Stimulated activated CD8-positive, alpha-beta memory T cell treated with anti-CD3 and anti-CD28 coated beads, Interleukin-15, amount 100 ng/mL, for 4 hours (primary cell): ENCODE measurements around the gene LHPP.

Experiments
- DNase-seq, 2 donors: peaks; one replicate each; pipeline ENCODE4 v3.0.0-alpha.2; 2020; ENCODE audit warnings: low read depth in 2 of 2

Gene LHPP

DNA sequence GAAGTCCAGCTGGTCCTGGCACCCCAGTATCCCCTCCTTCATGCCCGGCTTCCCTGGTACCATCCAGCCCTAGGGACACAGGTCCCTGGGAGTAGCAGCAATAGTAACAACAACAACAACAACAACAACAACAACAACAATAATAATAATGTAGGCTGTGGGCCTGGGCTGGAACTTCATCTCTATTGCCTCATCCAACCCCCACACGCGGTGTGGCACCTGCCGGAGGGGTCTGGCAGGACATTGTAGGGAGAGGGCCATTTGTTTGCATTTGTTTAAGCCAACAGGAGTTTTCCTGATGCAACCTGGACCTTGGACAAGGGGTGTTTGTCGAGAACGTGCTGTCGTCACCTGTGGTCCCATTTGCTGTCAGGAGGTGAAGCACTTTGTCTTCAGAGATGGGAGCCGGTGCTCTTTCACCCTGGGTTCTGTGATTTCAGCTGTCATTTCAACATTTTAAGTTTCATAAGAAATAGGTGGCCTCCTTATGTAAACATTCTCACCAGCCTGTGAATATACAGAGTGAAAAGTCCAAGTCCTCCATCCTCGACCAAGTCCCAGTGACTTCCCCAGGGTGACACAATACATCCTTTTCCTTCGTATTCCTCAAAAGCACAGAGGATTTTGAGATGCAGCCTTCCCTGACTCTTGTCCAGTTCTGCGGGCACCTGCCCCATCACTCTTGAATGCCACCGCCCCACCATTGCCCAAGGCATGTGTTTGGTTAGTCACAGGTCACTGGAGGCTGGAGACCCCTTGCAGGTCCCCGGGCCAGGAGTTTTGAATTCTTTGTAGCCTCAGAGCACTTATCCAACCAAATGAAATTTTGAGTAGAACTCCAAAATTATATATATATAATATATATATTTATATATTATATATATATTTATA lies 9.2 kb downstream of the LHPP start:
- no peak for DNase-seq

GRCh38 chr10:124472071-124472470 lies 10.4 kb downstream of the LHPP start:
- no peak for DNase-seq

DNA sequence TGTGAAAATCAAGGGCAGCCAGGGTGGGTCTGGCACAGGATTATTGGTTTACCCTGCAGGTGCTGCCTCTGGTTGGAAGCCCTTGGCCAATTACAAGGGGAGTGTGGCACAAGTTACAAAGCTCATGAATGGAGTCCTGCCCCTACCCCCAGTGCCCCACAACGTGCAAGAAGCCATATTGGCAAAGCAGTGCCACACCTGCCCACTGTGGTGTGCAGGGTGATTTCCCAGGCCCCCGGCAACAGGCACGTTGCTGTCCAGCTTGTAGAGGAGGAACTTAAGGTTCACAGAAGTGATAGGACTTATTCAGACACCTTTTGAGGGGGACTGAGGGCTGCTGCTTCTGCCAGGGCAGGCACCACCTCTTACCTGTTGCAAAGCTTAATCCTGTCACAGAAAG lies 11.4 kb downstream of the LHPP start:
- DNase-seq = no peak

DNA sequence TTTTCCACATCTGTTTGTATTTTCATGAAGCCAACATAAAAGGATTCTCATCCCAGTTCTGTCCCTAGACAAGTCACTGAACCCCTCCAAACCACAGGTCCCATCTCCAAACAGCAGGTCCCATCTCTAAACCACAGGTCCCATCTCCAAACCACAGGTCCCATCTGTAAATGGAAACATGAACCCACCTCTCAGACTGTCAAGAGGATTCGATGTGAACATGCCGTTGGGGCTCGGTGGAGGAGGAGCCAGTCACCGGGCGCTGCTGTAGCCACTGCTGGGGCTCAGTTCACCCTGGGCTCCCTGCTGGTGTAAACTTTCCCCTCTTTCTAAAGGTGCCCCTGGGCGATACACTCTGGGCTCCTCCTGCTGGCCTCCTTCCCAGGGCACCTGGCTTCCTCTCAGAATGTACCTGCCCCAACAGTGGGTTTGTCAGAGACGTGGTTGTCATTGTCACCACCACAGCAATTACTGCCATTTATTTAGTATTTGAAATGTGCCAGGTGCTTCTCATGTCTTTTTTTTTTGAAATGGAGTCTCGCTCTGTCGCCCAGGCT lies 13.0 kb downstream of the LHPP start:
- DNase-seq = no peak

DNA sequence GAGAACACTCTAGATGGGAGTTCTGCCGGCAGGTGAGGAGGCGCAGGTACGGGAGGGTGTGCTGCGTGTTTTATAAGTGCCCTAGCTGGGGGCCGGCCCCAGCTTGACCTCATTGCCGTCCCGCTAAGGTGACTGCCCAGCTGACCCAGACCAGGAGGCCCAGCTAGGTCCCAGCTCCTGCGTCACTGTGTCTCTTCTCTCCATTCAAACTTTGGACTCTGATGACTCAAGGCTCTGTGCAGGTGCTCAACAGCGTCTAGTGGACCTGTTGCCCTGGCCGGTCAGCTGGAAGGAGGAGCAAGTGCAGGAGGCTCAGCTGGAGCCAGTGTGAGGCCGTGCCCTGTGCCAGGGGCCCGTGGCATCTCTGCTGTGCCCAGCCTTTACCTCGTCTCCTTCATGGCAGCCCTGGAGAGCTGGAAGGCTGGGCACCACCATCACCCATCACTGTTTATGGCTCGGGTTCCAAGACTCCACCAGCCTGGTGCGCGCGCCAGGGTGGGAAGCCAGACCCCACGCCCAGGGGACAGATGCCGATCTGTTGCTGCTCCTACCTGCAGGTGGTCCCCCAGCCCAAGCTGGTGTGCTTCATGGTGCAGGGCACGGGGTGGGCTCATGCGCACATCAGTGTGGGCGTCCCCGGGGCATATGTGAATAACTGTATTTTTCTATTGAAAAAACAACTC lies 14.6 kb downstream of the LHPP start:
- no peak for DNase-seq

GRCh38 chr10:124477614-124478363 lies 16.2 kb downstream of the LHPP start:
- DNase-seq = no peak

- DNase-seq = no peak
Observed at GRCh38 chr10:124478515-124478914, 16.9 kb downstream of the LHPP start.

DNA sequence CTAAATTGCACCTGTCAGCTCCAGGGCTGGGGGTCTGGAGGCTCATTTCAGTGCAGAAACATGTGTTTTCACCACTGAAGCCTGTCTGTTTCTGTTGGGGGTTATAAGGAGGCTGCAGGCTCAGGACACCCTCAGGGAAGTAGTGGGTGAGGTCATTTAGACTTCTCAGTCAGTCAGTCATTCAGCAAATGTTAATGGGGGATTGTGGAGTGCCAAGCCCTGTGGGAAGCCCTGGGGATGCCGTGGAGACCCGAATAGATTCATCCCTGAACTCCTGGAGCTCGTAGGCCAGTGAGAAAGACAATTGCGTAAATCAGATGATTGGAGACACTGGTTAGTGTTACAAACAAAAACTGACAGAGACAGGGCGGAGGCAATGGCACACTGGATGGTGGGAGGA lies 19.2 kb downstream of the LHPP start:
- no peak for DNase-seq

- DNase-seq = no peak
Observed at GRCh38 chr10:124481717-124482116, 20.1 kb downstream of the LHPP start.

- DNase-seq = no peak
Observed at GRCh38 chr10:124482236-124482800, 20.7 kb downstream of the LHPP start.

DNA sequence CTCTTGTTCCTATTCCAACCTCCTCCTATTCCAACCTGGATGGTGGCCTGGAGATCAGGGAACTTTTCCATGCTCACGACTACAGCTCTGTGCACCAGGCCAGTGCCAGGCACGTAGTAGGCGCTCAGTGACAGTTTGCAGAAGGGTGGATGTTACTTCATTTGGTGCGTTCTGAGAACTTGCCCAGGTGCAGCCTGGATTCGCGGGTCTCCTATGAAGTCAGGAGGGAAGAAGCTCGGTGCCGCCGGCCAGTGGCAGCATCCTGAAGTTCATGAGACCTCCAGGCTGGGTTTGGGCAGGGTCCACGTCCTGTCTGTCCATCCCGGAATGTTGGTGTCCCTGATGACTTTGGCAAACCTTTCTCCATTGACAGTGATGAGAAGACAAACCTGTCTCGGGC lies 21.3 kb downstream of the LHPP start:
- no peak for DNase-seq

- no peak for DNase-seq
Observed at GRCh38 chr10:124484031-124484430, 22.4 kb downstream of the LHPP start.

DNA sequence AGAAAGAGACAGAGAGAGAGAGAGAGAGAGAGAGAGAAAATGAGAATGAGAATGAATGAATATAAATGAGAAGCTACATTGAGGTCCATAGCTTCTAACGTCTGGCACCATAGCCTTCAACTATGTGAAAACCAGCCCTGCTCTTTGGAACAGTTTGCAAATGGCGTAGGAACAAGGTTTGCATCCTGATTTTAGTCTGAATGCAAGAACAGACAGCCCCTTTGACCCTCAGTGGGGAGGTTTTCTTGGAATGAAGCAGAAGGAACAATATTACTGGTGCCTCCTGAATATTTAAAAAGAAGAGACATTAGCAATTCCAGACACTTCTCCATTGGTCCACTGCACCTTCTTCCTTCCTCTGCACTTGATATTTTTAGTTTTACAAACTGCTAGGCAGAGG lies 23.0 kb downstream of the LHPP start:
- no peak for DNase-seq

DNA sequence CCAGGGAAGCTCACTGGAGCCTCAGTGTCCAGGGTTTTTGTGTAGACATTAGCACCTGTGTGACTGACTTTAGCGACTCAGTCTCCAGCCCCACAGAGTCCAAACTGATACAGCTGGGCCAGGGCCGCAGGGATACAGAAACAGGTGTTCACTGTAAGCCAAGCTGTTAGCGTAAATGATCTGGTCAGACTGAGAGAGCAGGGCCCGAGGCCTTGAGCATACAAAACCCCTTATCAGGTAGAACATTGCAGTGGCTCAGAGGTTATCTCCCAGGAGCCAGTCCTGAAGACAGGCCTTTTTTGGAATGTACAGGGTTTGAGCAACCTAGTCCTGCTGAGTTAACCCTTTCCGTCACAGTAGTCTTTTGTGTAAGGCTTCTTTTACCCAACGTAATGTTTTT lies 25.0 kb downstream of the LHPP start:
- DNase-seq = no peak

DNA sequence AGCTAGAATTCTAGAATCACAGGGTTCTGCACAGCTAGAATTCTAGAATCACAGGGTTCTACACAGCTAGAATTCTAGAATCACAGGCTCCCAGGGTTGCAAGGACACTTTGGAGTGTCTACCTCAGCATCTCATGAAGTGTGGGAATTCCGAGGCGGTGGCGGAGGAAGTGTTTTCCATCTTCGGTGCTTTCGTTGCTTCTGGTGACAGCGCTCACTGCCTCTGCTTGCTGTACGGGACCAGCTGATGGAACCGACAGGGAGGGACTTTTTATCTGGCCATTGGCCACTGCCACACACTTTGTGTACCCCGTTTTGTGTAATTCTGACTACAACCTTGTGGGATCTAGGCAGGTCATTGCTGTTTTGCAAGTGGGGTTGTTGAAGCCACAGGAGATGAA lies 29.5 kb downstream of the LHPP start:
- no peak for DNase-seq

GRCh38 chr10:124492266-124492665 lies 30.6 kb downstream of the LHPP start:
- no peak for DNase-seq

- DNase-seq = no peak
Observed at GRCh38 chr10:124493214-124493882, 31.7 kb downstream of the LHPP start.

DNA sequence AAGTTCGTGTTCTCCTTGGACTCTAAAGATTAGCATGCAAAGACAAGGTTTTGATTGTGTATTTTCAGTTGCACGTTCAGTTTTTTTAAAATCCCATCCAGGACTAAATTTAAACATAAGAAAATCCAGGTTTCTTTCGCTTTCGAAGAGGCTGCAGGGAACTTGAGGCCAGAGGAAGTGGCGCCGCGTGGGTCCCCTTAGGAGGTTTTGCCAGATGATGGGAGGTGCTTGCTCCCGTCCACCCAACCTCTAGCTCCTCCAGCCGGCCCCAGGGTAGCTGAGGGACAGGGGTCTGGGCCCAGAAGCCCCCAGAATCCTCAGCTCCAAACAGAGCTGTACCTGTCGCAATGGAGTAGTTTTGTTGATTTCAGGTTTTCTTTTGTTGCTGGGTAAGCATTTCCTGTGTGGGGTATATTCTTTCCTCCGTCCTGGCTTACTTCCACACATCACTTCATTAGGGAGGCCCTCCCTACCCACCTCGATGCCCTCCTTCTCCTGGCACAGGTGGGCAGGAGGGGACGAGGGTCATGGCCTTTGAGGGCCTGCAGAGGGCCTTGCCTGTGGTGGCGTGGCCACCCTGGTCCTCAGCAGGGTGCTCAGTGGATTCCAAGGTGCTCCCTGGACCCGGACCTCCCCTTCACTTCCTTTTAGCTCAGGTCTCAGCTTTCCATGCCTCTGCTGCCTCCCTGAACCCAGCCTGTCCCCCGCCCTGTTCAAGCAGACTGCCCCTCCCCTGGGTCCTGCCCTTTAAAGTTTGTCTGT lies 32.6 kb downstream of the LHPP start:
- no peak for DNase-seq

DNA sequence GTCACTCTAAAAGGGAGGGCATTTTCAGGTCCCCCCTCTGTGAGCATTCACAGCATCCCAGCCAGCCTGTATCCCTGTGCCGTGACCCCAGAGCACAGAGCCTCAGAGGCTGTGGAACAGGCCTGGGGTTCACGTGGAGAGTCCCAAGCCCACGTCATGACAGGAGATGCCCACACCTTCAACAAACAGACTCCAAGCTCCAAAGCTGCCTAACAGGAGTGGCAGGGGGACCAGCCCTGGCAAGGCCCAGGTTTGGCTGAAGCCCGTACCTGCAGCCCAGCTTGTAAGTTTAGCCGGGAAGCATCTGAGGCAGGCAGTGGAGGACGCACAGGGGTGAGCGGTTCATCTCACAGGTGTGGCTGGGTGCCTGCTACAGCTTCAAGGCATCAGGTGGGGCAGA lies 33.5 kb downstream of the LHPP start:
- DNase-seq = no peak

- DNase-seq = no peak
Observed at GRCh38 chr10:124495725-124496124, 34.1 kb downstream of the LHPP start.

- no peak for DNase-seq
Observed at GRCh38 chr10:124496150-124496549, 34.5 kb downstream of the LHPP start.
